WTC11 (cell line): ENCODE data around the gene PHF13. TPM values are rescaled to one million over a fixed set of nuclear protein-coding genes. Genes with fewer than 3 reads are reported as not detected.

Experiments used
- ATAC-seq: fragments of 200-7000 bp; cut with Tn5 transposase; 2 replicates; pipeline ENCODE4 v1.10.0; 2021; ENCODE audit warnings: mild to moderate bottlenecking, moderate library complexity
- CTCF ChIA-PET: fragments of 300-600 bp; sonication (Branson Sonifier 250); formaldehyde crosslinking; loops from one replicate; lab custom pipeline; 2021; ENCODE audit warnings: antibody characterized with exemption; lab: Charles Lee
- POLR2A ChIA-PET: fragments of 350-600 bp; sonication (Branson Sonifier 250); formaldehyde crosslinking; loops from one replicate; lab custom pipeline; 2021; ENCODE audit warnings: antibody characterized with exemption; lab: Charles Lee
- DNase-seq: peaks from one replicate; pipeline ENCODE4 v3.0.0; 2021; ENCODE audit warnings: low spot score
- H3K27ac Mint-ChIP-seq: 2 replicates; pipeline ENCODE4 v1.8.0; 2021; ENCODE audit warnings: mixed read lengths
- H3K27me3 Mint-ChIP-seq: 2 replicates; pipeline ENCODE4 v1.8.0; 2021; ENCODE audit warnings: low read depth, mild to moderate bottlenecking, moderate library complexity, mixed read lengths
- H3K36me3 Mint-ChIP-seq: 2 replicates; pipeline ENCODE4 v1.8.0; 2021; ENCODE audit warnings: mixed read lengths
- H3K4me1 Mint-ChIP-seq: 2 replicates; pipeline ENCODE4 v1.8.0; 2022; ENCODE audit warnings: mixed read lengths
- H3K4me3 Mint-ChIP-seq: 2 replicates; pipeline ENCODE4 v1.8.0; 2021; ENCODE audit warnings: mild to moderate bottlenecking, moderate library complexity, mixed read lengths
- H3K9me3 Mint-ChIP-seq: 2 replicates; pipeline ENCODE4 v1.8.0; 2021; ENCODE audit warnings: mixed read lengths
- ATF6 ChIP-seq: sonication (generic); formaldehyde crosslinking; IDR thresholded peaks from 2 replicates; pipeline ENCODE4 v1.8.1; 2023; ENCODE audit warnings: mild to moderate bottlenecking, missing genetic modification reagents
- CBFB ChIP-seq: sonication (generic); formaldehyde crosslinking; IDR thresholded peaks from 2 replicates; pipeline ENCODE4 v1.8.1; 2022; ENCODE audit warnings: mild to moderate bottlenecking, low read depth, missing genetic modification reagents
- CTCF ChIP-seq: fragments of 200-600 bp; IDR thresholded peaks from 2 replicates; pipeline ENCODE4 v1.8.0; 2022; ENCODE audit warnings: antibody characterized with exemption
- ERG ChIP-seq: fragments of 250-450 bp; sonication (Bioruptor Pico); IDR thresholded peaks from 2 replicates; pipeline ENCODE4 v1.8.0; 2021; ENCODE audit warnings: mild to moderate bottlenecking
- ETV6 ChIP-seq: sonication (generic); formaldehyde crosslinking; IDR thresholded peaks from 2 replicates; pipeline ENCODE4 v1.8.1; 2022; ENCODE audit warnings: mild to moderate bottlenecking, missing genetic modification reagents
- GTF2I ChIP-seq: fragments of 250-450 bp; sonication (Bioruptor Pico); conservative IDR thresholded peaks from 2 replicates; pipeline ENCODE4 v1.4.0; 2021; ENCODE audit warnings: mild to moderate bottlenecking
- JAZF1 ChIP-seq: fragments of 250-450 bp; sonication (Bioruptor Pico); IDR thresholded peaks from 2 replicates; pipeline ENCODE4 v1.9.0; 2021; ENCODE audit warnings: moderate library complexity, mild to moderate bottlenecking, inconsistent platforms
- KAT7 ChIP-seq: sonication (generic); formaldehyde crosslinking; IDR thresholded peaks from 2 replicates; pipeline ENCODE4 v1.8.1; 2023; ENCODE audit warnings: missing genetic modification reagents, mild to moderate bottlenecking, borderline replicate concordance
- NFYB ChIP-seq: sonication (generic); formaldehyde crosslinking; conservative IDR thresholded peaks from 2 replicates; pipeline ENCODE4 v1.8.0; 2022; ENCODE audit warnings: low read depth, missing genetic modification reagents
- NR3C1 ChIP-seq: sonication (generic); formaldehyde crosslinking; conservative IDR thresholded peaks from 2 replicates; pipeline ENCODE4 v1.8.1; 2023; ENCODE audit warnings: low read depth, mild to moderate bottlenecking, missing genetic modification reagents
- TEAD4 ChIP-seq: sonication (generic); formaldehyde crosslinking; IDR thresholded peaks from 2 replicates; pipeline ENCODE4 v1.8.0; 2022; ENCODE audit warnings: mild to moderate bottlenecking, missing genetic modification reagents
- USF1 ChIP-seq: sonication (generic); formaldehyde crosslinking; IDR thresholded peaks from 2 replicates; pipeline ENCODE4 v1.8.0; 2022; ENCODE audit warnings: mild to moderate bottlenecking, missing genetic modification reagents
- USF2 ChIP-seq: sonication (generic); formaldehyde crosslinking; IDR thresholded peaks from 2 replicates; pipeline ENCODE4 v1.8.1; 2023; ENCODE audit warnings: mild to moderate bottlenecking, missing genetic modification reagents, moderate library complexity
- ZBTB43 ChIP-seq: sonication (generic); formaldehyde crosslinking; IDR thresholded peaks from 2 replicates; pipeline ENCODE4 v1.8.1; 2023; ENCODE audit warnings: mild to moderate bottlenecking, missing genetic modification reagents
- ZNF232 ChIP-seq: sonication (generic); formaldehyde crosslinking; IDR thresholded peaks from 2 replicates; pipeline ENCODE4 v1.8.0; 2022; ENCODE audit warnings: mild to moderate bottlenecking, missing genetic modification reagents
- ZNF416 ChIP-seq: fragments of 250-450 bp; sonication (Bioruptor Pico); IDR thresholded peaks from 2 replicates; pipeline ENCODE4 v1.9.0; 2021; ENCODE audit warnings: mild to moderate bottlenecking, inconsistent platforms
- ZNF671 ChIP-seq: fragments of 250-450 bp; sonication (Bioruptor Pico); IDR thresholded peaks from 2 replicates; pipeline ENCODE4 v1.8.0; 2021; ENCODE audit warnings: mild to moderate bottlenecking
- total RNA-seq: library from RNA; stranded (reverse); gene quantifications from 3 replicates; pipeline ENCODE4 v1.2.3, GENCODE V29; 2021

Gene PHF13
- total RNA-seq, 1 experiment from 2014 or later: 39.6 TPM

- no peak for TF ChIP-seq NR3C1 (CRISPR knock-in tag)
These were observed 42.5 kb upstream of the PHF13 start (continued) for GRCh38 chr1:6570987-6571386.

- no peak overlapping the region for H3K27ac Mint-ChIP-seq
- no peaks in the 10 kb centered on the region for H3K4me1 Mint-ChIP-seq
- TF ChIP-seq USF1 (CRISPR knock-in tag) (no peak), CTCF (no peak), ERG (CRISPR knock-in tag) (no peak)
- H3K27me3 Mint-ChIP-seq: peaks cover 31% of the 10 kb centered on the region
- H3K9me3 Mint-ChIP-seq: peaks cover 6% of the 10 kb centered on the region
- ATAC-seq (no peak; the same call in 1 of the 2 replicates), DNase-seq (no peak)
- no peaks in the 10 kb centered on the region for H3K36me3 Mint-ChIP-seq
- no peak overlapping the region for H3K4me3 Mint-ChIP-seq
- CTCF ChIA-PET: no interaction called here
- POLR2A ChIA-PET: no interaction called here
These were observed 40.7 kb upstream of the PHF13 start for GRCh38 chr1:6572653-6573383.

- POLR2A ChIA-PET: no interaction called here
- no peaks in the 10 kb centered on the region for H3K36me3 Mint-ChIP-seq
- CTCF ChIA-PET: interaction anchor here (1.0 kb wide), 1 partner anchor 21 kb away, joined by 3 read pairs; no protein-coding TSS in a partner anchor
These were observed 39.4 kb upstream of the PHF13 start for GRCh38 chr1:6574025-6574620.

More at GRCh38 chr1:6574025-6574620, 39.4 kb upstream of the PHF13 start:
- no peak overlapping the region for H3K4me3 Mint-ChIP-seq
- ATAC-seq (no peak), DNase-seq (no peak)
- peaks cover 4% of the 10 kb centered on the region for H3K4me1 Mint-ChIP-seq
- H3K9me3 Mint-ChIP-seq: peaks cover 6% of the 10 kb centered on the region
- no peak overlapping the region for H3K27ac Mint-ChIP-seq
- TF ChIP-seq ATF6 (no peak), ERG (CRISPR knock-in tag) (no peak), CBFB (CRISPR knock-in tag) (no peak), GTF2I (CRISPR knock-in tag) (no peak), ETV6 (CRISPR knock-in tag) (no peak), TEAD4 (CRISPR knock-in tag) (no peak), JAZF1 (no peak), USF2 (CRISPR knock-in tag) (no peak), KAT7 (CRISPR knock-in tag) (no peak), ZNF416 (CRISPR knock-in tag) (no peak), ZBTB43 (CRISPR knock-in tag) (no peak), CTCF (no peak), ZNF671 (CRISPR knock-in tag) (no peak), ZNF232 (CRISPR knock-in tag) (no peak), NFYB (CRISPR knock-in tag) (no peak)
- H3K27me3 Mint-ChIP-seq: peaks cover 22% of the 10 kb centered on the region
